ENCODE results near the gene CYSRT1. TPM values are rescaled to one million over a fixed set of nuclear protein-coding genes. Genes with fewer than 3 reads are reported as not detected.

Gene CYSRT1
- total RNA-seq, 1 experiment from 2014 or later: 3.0 TPM

DNA sequence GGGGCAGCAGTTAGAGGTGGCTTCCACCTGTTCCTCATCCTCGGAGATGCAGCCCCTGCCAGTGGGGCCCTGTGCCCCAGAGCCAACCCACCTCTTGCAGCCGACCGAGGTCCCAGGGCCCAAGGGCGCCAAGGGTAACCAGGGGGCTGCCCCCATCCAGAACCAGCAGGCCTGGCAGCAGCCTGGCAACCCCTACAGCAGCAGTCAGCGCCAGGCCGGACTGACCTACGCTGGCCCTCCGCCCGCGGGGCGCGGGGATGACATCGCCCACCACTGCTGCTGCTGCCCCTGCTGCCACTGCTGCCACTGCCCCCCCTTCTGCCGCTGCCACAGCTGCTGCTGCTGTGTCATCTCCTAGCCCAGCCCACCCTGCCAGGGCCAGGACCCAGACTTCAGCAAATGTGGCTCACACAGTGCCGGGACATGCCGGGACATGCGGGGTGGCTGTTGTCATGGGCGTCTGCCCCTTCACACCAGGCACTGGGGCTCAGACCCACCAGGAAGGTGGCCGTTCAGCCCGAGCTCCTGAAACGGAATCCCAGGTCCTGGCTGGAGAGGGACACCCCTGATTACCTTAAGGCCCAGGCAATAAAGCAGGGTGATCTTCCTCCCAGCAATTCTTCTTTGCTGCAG, 841 bp downstream of the CYSRT1 start:
- peaks cover 30% of the 10 kb centered on the region for H3K36me3 Mint-ChIP-seq (ENCODE audit: insufficient read depth, unreplicated experiment)
- CTCF ChIA-PET: interaction anchor here (1.4 to 2.0 kb wide), 2 partner anchors 11 to 99 kb away, joined by 4 to 5 read pairs; no protein-coding TSS in a partner anchor

DNA sequence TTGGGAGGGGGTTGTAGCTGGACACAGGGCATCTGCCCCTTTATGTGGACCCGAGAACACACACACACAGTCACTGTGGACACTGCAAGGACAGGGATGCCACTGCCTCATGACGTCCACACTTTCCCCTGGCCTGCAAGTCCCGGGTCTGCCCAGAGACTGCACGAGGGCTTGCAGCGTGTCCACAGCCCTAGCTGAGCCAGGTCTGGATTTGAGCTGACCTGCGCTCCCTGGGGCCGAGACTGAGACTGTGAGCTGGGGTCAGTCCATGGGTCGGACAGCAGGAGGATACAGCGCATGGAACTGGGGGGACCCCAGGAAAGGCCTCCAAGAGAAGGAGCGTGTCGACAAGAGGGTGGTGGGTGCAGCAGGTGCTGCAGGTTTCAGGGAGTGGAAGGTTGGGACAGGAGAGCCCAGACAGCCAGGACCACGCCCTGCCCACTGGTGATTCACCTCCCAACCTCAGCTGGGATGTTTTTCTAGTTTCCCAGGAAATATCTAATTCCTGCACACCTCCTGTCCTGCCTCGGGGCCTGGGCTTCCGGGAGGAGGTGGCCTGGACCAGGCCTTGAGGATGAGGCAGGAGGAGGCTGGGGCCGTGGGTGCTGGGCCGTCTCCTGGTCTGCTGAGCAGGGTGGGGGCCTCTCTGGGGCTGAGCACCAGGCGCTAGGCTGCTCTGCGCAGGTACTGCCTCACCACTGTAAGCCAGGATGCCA, 1.5 kb downstream of the CYSRT1 start:
- TF ChIP-seq, protein P1, sequence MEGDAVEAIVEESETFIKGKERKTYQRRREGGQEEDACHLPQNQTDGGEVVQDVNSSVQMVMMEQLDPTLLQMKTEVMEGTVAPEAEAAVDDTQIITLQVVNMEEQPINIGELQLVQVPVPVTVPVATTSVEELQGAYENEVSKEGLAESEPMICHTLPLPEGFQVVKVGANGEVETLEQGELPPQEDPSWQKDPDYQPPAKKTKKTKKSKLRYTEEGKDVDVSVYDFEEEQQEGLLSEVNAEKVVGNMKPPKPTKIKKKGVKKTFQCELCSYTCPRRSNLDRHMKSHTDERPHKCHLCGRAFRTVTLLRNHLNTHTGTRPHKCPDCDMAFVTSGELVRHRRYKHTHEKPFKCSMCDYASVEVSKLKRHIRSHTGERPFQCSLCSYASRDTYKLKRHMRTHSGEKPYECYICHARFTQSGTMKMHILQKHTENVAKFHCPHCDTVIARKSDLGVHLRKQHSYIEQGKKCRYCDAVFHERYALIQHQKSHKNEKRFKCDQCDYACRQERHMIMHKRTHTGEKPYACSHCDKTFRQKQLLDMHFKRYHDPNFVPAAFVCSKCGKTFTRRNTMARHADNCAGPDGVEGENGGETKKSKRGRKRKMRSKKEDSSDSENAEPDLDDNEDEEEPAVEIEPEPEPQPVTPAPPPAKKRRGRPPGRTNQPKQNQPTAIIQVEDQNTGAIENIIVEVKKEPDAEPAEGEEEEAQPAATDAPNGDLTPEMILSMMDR (IDR thresholded peaks at IDR 0.05; ENCODE audit: unreplicated experiment): no peak
- Mint-ChIP-seq H3K9me3 (ENCODE audit: low read depth, unreplicated experiment) (no peaks in the 10 kb centered on the region), H3K4me1 (ENCODE audit: low read depth, unreplicated experiment) (peaks cover 19% of the 10 kb centered on the region), H3K36me3 (ENCODE audit: insufficient read depth, unreplicated experiment) (peaks cover 30% of the 10 kb centered on the region), H3K27ac (ENCODE audit: unreplicated experiment) (peak overlapping the region; percentile 95), H3K27me3 (ENCODE audit: unreplicated experiment) (no peaks in the 10 kb centered on the region), H3K4me3 (ENCODE audit: low read depth, unreplicated experiment) (peak overlapping the region; percentile 72)
- BruUV-seq (replicated peaks): no TSS peak
- peak; percentile 63 for DNase-seq
- intact Hi-C loops (cut with micrococcal nuclease; ENCODE audit: unreplicated experiment): loop anchor here (2.0 to 5.0 kb wide), 2 partner anchors 49 to 110 kb away; no protein-coding TSS in a partner anchor
- CTCF ChIA-PET: interaction anchor here (0.5 to 2.4 kb wide), 6 partner anchors 10 to 99 kb away, joined by 4 to 11 read pairs (median 6); partner anchors contain the start of genes ANAPC2 and SSNA1

More for the DNA sequence above, 841 bp downstream of the CYSRT1 start:
- no peak for DNase-seq
- H3K4me1 Mint-ChIP-seq (ENCODE audit: low read depth, unreplicated experiment): peaks cover 19% of the 10 kb centered on the region
- intact Hi-C loops (cut with micrococcal nuclease; ENCODE audit: unreplicated experiment): loop anchor here (2.0 to 5.0 kb wide), 2 partner anchors 49 to 109 kb away; no protein-coding TSS in a partner anchor
- peak overlapping the region; percentile 72 for H3K4me3 Mint-ChIP-seq (ENCODE audit: low read depth, unreplicated experiment)
- no peaks in the 10 kb centered on the region for H3K27me3 Mint-ChIP-seq (ENCODE audit: unreplicated experiment)
- no TSS peak for BruUV-seq (replicated peaks)
- H3K9me3 Mint-ChIP-seq (ENCODE audit: low read depth, unreplicated experiment): no peaks in the 10 kb centered on the region
- TF ChIP-seq, protein P1 (IDR thresholded peaks at IDR 0.05; ENCODE audit: unreplicated experiment): no peak
- peak overlapping the region; percentile 95 for H3K27ac Mint-ChIP-seq (ENCODE audit: unreplicated experiment)

DNA sequence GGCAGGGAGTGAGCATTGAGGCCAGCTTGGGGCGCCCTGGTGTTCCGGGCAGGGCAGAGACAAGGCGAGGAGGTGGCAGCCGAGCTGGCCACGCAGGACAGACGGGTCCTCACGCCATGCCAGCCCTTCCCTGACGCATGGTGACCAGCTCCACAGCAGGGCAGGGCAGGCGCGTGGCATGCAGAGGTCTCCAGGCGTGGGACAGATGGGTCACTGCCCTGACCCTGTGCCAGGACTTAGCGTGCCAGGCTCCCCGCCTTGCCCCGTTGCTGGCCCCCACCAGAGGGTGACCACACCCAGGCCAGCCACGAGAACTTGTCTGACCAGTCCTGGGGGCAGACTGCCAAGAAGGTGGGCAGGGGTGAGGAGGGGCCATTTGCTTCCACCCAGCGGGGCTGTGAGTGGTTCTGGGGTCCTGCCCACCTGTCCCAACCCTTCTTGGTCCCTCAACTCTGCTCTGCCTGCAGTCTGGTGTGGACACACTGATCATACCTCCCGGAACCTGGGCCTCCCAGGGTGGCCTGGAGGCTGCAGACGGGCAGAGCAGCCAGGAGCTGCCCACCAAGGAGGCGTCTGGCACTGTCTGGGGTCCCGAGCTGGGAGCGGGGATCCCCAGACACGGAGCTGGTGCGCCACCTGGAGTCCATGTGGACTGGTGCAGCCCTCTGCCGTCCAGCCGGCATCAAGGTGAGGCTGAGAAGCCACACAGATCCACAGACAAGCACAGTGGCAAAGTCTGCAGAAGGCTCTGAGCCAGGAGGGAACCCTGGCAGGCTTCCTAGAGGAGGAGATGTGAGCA, 2.3 kb downstream of the CYSRT1 start, which contains the start of gene RNF224:
Gene RNF224, plus strand, starts transcription at position 449 of the 799 bp plus-strand sequence. CDS start 834 bp downstream, outside the sequence.
- H3K9me3 Mint-ChIP-seq (ENCODE audit: low read depth, unreplicated experiment): no peaks in the 10 kb centered on the region
- CTCF ChIA-PET: interaction anchor here (0.5 to 2.4 kb wide), 13 partner anchors 9 to 107 kb away, joined by 3 to 11 read pairs (median 4); partner anchors contain the start of genes ANAPC2 and SSNA1
- no TSS peak for BruUV-seq (replicated peaks)
- TF ChIP-seq, protein P1 (IDR thresholded peaks at IDR 0.05; ENCODE audit: unreplicated experiment): peak; percentile 77
- H3K27me3 Mint-ChIP-seq (ENCODE audit: unreplicated experiment): no peaks in the 10 kb centered on the region
- H3K27ac Mint-ChIP-seq (ENCODE audit: unreplicated experiment): peak within 1 kb of the TSS; percentile 95
- intact Hi-C loops (cut with micrococcal nuclease; ENCODE audit: unreplicated experiment): loop anchor here (2.0 to 5.0 kb wide), 2 partner anchors 50 to 110 kb away; no protein-coding TSS in a partner anchor
- DNase-seq: peak; percentile 92
- peak within 1 kb of the TSS; percentile 72 for H3K4me3 Mint-ChIP-seq (ENCODE audit: low read depth, unreplicated experiment)
- peaks cover 19% of the 10 kb centered on the region for H3K4me1 Mint-ChIP-seq (ENCODE audit: low read depth, unreplicated experiment)
- H3K36me3 Mint-ChIP-seq (ENCODE audit: insufficient read depth, unreplicated experiment): peaks cover 30% of the 10 kb centered on the region

All from Calu3 (cell line).